Neural cell (in vitro differentiated cells): ENCODE data around the gene RALGPS1. TPM values are rescaled to one million over a fixed set of nuclear protein-coding genes. Genes with fewer than 3 reads are reported as not detected.

Experiments used
- H2AFZ ChIP-seq: fragments of 200-600, 300-800 bp; sonication (generic), shearing (Covaris generic); 2 replicates; pipeline ENCODE4 v1.6.0; 2014; ENCODE audit warnings: low read depth, mild to moderate bottlenecking, antibody characterized with exemption, low read length, moderate library complexity
- H3F3A ChIP-seq: fragments of 200-600 bp; shearing (Covaris generic); 2 replicates; pipeline ENCODE4 v1.6.1; 2016; ENCODE audit warnings: mild to moderate bottlenecking, moderate library complexity, mixed read lengths, antibody characterized with exemption, low read length; ENCODE audit not compliant: insufficient read depth, poor library complexity, severe bottlenecking
- H3K27ac ChIP-seq: fragments of 200-600, 300-800 bp; sonication (generic), shearing (Covaris generic); 2 replicates; pipeline ENCODE4 v1.5.1; 2014; ENCODE audit warnings: mild to moderate bottlenecking, low read length, moderate library complexity
- H3K27me3 ChIP-seq: fragments of 300-800, 200-600 bp; sonication (generic), shearing (Covaris generic); 2 replicates; pipeline ENCODE4 v1.6.0; 2014; ENCODE audit warnings: mild to moderate bottlenecking, low read depth, low read length, moderate library complexity; ENCODE audit not compliant: insufficient read depth
- H3K36me3 ChIP-seq: fragments of 300-800, 200-600 bp; sonication (generic), shearing (Covaris generic); 2 replicates; pipeline ENCODE4 v1.5.1; 2014; ENCODE audit warnings: mild to moderate bottlenecking, antibody characterized with exemption, low read length, moderate library complexity; ENCODE audit not compliant: insufficient read depth
- H3K4me2 ChIP-seq: fragments of 300-800, 200-600 bp; sonication (generic), shearing (Covaris generic); 2 replicates; pipeline ENCODE4 v1.6.0; 2014; ENCODE audit warnings: mild to moderate bottlenecking, low read length
- H3K4me3 ChIP-seq: fragments of 300-800, 200-600 bp; sonication (generic), shearing (Covaris generic); 2 replicates; pipeline ENCODE4 v1.5.1; 2014; ENCODE audit warnings: mild to moderate bottlenecking, low read length, moderate library complexity
- H3K79me2 ChIP-seq: fragments of 200-600 bp; shearing (Covaris generic); replicated peaks from 2 replicates; pipeline ENCODE4 v1.6.0; 2014; ENCODE audit warnings: mild to moderate bottlenecking, low read length, moderate library complexity; ENCODE audit not compliant: insufficient read depth
- H3K9ac ChIP-seq: fragments of 300-800, 200-600 bp; sonication (generic), shearing (Covaris generic); 2 replicates; pipeline ENCODE4 v1.6.1; 2016; ENCODE audit warnings: mild to moderate bottlenecking, low read length, mixed read lengths
- H3K9me2 ChIP-seq: fragments of 200-600 bp; shearing (Covaris generic); 2 replicates; pipeline ENCODE4 v1.6.1; 2016; ENCODE audit warnings: mild to moderate bottlenecking, low read length, mixed read lengths; ENCODE audit not compliant: insufficient read depth
- H3K9me3 ChIP-seq: fragments of 200-600, 300-800 bp; sonication (generic), shearing (Covaris generic); 2 replicates; pipeline ENCODE4 v1.6.1; 2016; ENCODE audit warnings: mild to moderate bottlenecking, mixed run types, low read length, moderate library complexity, mixed read lengths
- H4K20me1 ChIP-seq: fragments of 200-600 bp; shearing (Covaris generic); 2 replicates; pipeline ENCODE4 v1.6.1; 2016; ENCODE audit warnings: mild to moderate bottlenecking, mixed run types; ENCODE audit not compliant: insufficient read depth
- CTCF ChIP-seq: fragments of 450-650 bp; IDR thresholded peaks from 2 replicates; pipeline ENCODE4 v1.5.1; 2014; ENCODE audit warnings: antibody characterized with exemption, mild to moderate bottlenecking, moderate library complexity; ENCODE audit not compliant: poor library complexity, severe bottlenecking
- EP300 ChIP-seq: fragments of 450-650 bp; conservative IDR thresholded peaks from 2 replicates; pipeline ENCODE4 v1.6.1; 2014; ENCODE audit warnings: antibody characterized with exemption, mild to moderate bottlenecking, moderate library complexity; ENCODE audit not compliant: poor library complexity, severe bottlenecking
- EZH2 ChIP-seq: fragments of 200-600, 300-800 bp; shearing (Covaris generic), sonication (generic); IDR thresholded peaks from 2 replicates; pipeline ENCODE4 v1.6.1; 2014; ENCODE audit warnings: antibody characterized with exemption, low read length, borderline replicate concordance, mild to moderate bottlenecking; ENCODE audit not compliant: insufficient read depth, poor library complexity, severe bottlenecking
- MXI1 ChIP-seq: fragments of 450-650 bp; conservative IDR thresholded peaks from 2 replicates; pipeline ENCODE4 v1.6.1; 2014; ENCODE audit warnings: antibody characterized with exemption, mild to moderate bottlenecking; ENCODE audit not compliant: poor library complexity, severe bottlenecking
- POLR2AphosphoS5 ChIP-seq: IDR thresholded peaks from 2 replicates; pipeline ENCODE4 v1.6.1; 2012
- RAD21 ChIP-seq: fragments of 450-650 bp; conservative IDR thresholded peaks from 2 replicates; pipeline ENCODE4 v1.6.1; 2014; ENCODE audit warnings: antibody characterized with exemption, mild to moderate bottlenecking, moderate library complexity
- SMC3 ChIP-seq: fragments of 450-650 bp; conservative IDR thresholded peaks from 2 replicates; pipeline ENCODE4 v1.6.1; 2014; ENCODE audit warnings: antibody characterized with exemption, mild to moderate bottlenecking, moderate library complexity; ENCODE audit not compliant: poor library complexity
- TAF1 ChIP-seq: IDR thresholded peaks from 2 replicates; pipeline ENCODE4 v1.6.1; 2012; ENCODE audit warnings: low read depth
- polyA plus RNA-seq: library from polyadenylated mRNA; depleted of rRNA; stranded (reverse); fragments of >200 nt; gene quantifications from 2 replicates; pipeline ENCODE4 v1.2.3, GENCODE V29; 2014

The RALGPS1 gene
- polyA plus RNA-seq, 1 donor from 2014 or later = 37.1 TPM

GRCh38 chr9:127116957-127117356, 202.4 kb downstream of the RALGPS1 start:
- H3K79me2 ChIP-seq = no peaks in the 10 kb centered on the region
- H3F3A ChIP-seq = no peaks in the 10 kb centered on the region
- H3K27me3 ChIP-seq = peaks cover 1% of the 10 kb centered on the region
- H3K9me2 ChIP-seq = no peaks in the 10 kb centered on the region
- no peak overlapping the region for H3K9ac ChIP-seq
- no peak overlapping the region for H2AFZ ChIP-seq
- no peak overlapping the region for H3K27ac ChIP-seq
- TF ChIP-seq CTCF (no peak), SMC3 (no peak), EP300 (no peak), RAD21 (no peak), POLR2AphosphoS5 (no peak)
- H3K36me3 ChIP-seq = no peaks in the 10 kb centered on the region
- no peaks in the 10 kb centered on the region for H3K9me3 ChIP-seq
- H3K4me3 ChIP-seq = no peak overlapping the region
- no peak overlapping the region for H3K4me2 ChIP-seq
- H4K20me1 ChIP-seq = no peaks in the 10 kb centered on the region

DNA sequence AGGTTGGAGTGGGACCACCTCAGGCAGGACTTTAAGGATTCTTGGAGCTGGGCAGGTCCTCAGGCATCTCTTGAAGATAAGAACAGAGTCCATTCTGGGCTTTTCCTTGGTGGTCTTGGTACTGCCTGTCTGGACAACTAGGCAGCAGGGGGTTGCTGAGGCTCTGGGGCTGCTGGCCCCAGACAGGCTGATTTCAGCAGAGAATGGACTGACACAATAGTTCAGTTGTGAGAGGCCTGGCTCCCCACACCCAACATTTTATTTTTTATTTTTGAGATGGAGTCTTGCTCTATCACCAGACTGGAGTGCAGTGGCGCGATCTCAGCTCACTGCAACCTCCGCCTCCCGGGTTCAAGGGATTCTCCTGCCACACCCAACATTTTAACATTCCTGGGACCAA, 203.2 kb downstream of the RALGPS1 start:
- Histone ChIP-seq H3K9ac (no peak overlapping the region), H3K27ac (no peak overlapping the region), H3K36me3 (no peaks in the 10 kb centered on the region), H3K9me2 (no peaks in the 10 kb centered on the region), H3K4me3 (no peak overlapping the region), H3K79me2 (no peaks in the 10 kb centered on the region), H4K20me1 (no peaks in the 10 kb centered on the region), H3K9me3 (no peaks in the 10 kb centered on the region), H3K4me2 (no peak overlapping the region), H3F3A (no peaks in the 10 kb centered on the region), H3K27me3 (peaks cover 4% of the 10 kb centered on the region), H2AFZ (no peak overlapping the region)
- TF ChIP-seq CTCF (no peak), MXI1 (no peak), POLR2AphosphoS5 (no peak)

DNA sequence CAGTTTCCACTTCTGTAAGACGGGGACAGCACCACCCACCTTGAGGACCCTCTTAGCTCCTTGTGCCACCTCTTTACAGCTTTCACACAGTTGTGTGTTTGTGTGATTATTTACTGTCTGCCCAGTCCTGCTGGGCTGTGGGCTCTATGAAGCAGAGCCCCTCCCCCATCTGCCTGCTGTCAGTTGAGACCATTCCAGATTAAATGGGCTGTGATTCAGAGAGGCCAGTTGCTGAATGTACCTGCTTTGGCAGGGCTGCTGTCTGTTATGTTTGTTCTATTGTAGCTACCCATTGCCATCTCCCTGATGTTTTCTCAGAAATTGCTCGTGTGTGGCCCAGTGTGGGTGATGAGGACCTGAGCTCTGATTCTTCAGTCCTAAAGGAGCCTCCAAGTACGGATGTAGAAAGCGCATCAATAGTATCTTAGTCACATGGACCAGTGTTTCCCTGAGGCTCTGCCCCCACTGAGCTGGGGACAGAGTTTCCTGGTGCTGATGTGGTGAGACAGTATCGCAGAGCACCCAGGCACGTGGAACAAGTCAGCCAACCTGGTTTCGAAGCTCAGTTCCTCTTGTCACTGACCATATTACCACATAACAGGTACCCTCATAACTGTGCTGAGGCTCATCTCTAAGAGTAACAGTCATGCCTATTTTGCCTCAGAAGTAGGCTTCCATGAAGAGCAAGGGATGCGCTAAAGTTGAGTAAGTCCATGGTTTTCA, 204.2 kb downstream of the RALGPS1 start:
- H3K27me3 ChIP-seq = peaks cover 4% of the 10 kb centered on the region
- H3K79me2 ChIP-seq = no peaks in the 10 kb centered on the region
- H3F3A ChIP-seq = no peaks in the 10 kb centered on the region
- no peak for TF ChIP-seq SMC3
- no peak for TF ChIP-seq POLR2AphosphoS5
- no peak for TF ChIP-seq RAD21
- no peak for TF ChIP-seq TAF1
- TF ChIP-seq EZH2 = no peak
- no peak for TF ChIP-seq MXI1
- no peaks in the 10 kb centered on the region for H3K36me3 ChIP-seq
- H3K4me2 ChIP-seq = no peak overlapping the region
- H3K4me3 ChIP-seq = no peak overlapping the region
- H3K9me2 ChIP-seq = no peaks in the 10 kb centered on the region
- H3K9ac ChIP-seq = no peak overlapping the region
- no peaks in the 10 kb centered on the region for H4K20me1 ChIP-seq
- H2AFZ ChIP-seq = no peak overlapping the region
- H3K27ac ChIP-seq = no peak overlapping the region
- H3K9me3 ChIP-seq = no peaks in the 10 kb centered on the region
